Activated CD4-positive, alpha-beta memory T cell treated with anti-CD3 and anti-CD28 coated beads for 36 hours (primary cell): ENCODE results near the gene PAPPA2. TPM values are rescaled to one million over a fixed set of nuclear protein-coding genes. Genes with fewer than 3 reads are reported as not detected.

Experiments used
- CTCF ChIA-PET: fragments of 350-600 bp; sonication (Branson Sonifier 250); formaldehyde crosslinking; loops from one replicate; lab custom pipeline; 2021; ENCODE audit warnings: antibody characterized with exemption, inconsistent platforms; lab: Charles Lee
- POLR2A ChIA-PET: fragments of 350-600 bp; sonication (Branson Sonifier 250); formaldehyde crosslinking; loops from one replicate; lab custom pipeline; 2021; ENCODE audit warnings: antibody characterized with exemption; lab: Charles Lee
- DNase-seq: peaks from one replicate; pipeline ENCODE4 v3.0.0-alpha.2; 2020
- H3K27ac Mint-ChIP-seq: one replicate; pipeline ENCODE4 v1.8.0; 2021; ENCODE audit warnings: mixed read lengths
- H3K27me3 Mint-ChIP-seq: one replicate; pipeline ENCODE4 v1.8.0; 2021; ENCODE audit warnings: mixed read lengths
- H3K36me3 Mint-ChIP-seq: one replicate; pipeline ENCODE4 v1.8.0; 2021; ENCODE audit warnings: mixed read lengths
- H3K4me1 Mint-ChIP-seq: one replicate; pipeline ENCODE4 v1.8.0; 2021; ENCODE audit warnings: low read depth, mixed read lengths
- H3K4me3 Mint-ChIP-seq: one replicate; pipeline ENCODE4 v1.8.0; 2021; ENCODE audit warnings: mild to moderate bottlenecking, mixed read lengths
- H3K9me3 Mint-ChIP-seq: one replicate; pipeline ENCODE4 v1.8.0; 2021; ENCODE audit warnings: mixed read lengths
- intact Hi-C: fragments of 100-400 bp; cut with micrococcal nuclease; formaldehyde crosslinking; loops from one replicate; pipeline ENCODE4 v1.15.1; 2023
- total RNA-seq, 2 experiments: library from RNA; stranded (reverse); gene quantifications; one replicate each; pipeline ENCODE4 v1.2.3, GENCODE V29; 2021

The PAPPA2 gene
- total RNA-seq, 2 experiments from 2014 or later = 0.44 to 0.64 TPM

DNA sequence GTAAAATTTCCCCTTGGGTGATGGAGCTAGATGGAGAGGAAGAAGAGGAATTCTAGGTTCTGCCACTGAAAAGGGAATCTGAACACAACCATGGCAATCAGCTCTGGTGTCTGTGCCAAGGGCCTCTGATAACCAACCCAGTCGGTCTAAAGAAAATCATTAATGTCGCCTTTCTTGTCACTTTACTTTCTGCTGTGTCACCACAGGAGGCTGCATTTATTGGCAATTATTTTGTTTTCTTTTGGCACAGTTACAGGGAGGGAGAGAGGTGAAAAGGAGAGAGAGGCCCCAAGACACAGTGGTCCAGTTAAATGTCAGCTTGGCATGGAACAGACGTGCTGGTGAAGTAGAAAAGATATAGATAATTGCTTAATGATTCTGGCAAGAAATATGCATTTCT is 414.6 kb downstream of the PAPPA2 start:
- Mint-ChIP-seq H3K27me3 (no peaks in the 10 kb centered on the region), H3K36me3 (no peaks in the 10 kb centered on the region), H3K27ac (no peak overlapping the region), H3K9me3 (no peaks in the 10 kb centered on the region), H3K4me1 (no peaks in the 10 kb centered on the region), H3K4me3 (no peak overlapping the region)
- ChIA-PET POLR2A (no interaction called here), CTCF (no interaction called here)
- DNase-seq = no peak
- intact Hi-C loops = no loop called here

DNA sequence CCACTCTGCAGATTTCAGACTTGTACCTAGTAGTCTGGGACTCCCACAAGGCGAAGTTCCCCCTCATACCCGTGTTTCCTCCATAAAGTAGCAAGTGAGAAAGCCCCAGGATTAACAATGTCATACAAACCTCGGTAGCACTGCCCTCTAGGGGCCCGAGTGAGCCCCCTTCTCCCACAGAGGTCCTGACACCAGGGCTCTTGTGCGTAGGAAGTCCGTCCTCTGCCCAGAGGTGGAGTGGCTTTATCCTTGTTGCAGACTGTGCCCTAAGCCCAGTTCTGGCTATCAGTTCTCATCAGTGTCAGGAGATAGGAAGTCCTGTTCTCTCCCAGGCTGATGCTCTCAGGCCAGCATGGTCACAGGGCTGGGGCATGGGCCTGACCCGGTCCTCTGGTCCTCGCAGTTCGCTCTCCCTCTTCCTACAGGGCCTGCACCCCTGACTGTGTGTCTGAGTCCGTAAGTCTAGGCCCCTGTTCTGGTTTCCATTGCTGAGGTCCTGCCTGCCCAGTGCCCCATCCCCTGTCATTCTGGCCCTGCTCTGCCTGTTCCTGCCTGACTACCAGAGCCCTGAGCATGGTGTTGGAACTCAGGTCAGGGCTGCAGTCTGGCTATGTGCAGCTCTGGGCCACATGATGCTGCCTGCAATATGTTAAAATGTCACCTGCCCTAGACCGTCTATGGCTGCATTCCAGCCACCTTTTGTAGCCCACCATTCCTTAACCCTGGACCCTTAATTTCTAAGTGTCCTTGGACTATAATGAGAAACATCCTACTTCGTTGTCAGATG is 416.0 kb downstream of the PAPPA2 start:
- Mint-ChIP-seq H3K27me3 (no peaks in the 10 kb centered on the region), H3K4me3 (no peak overlapping the region), H3K9me3 (no peaks in the 10 kb centered on the region), H3K4me1 (no peaks in the 10 kb centered on the region), H3K27ac (no peak overlapping the region), H3K36me3 (no peaks in the 10 kb centered on the region)
- intact Hi-C loops = no loop called here
- ChIA-PET CTCF (interaction anchor here (1.1 to 1.2 kb wide), 2 partner anchors 319 to 504 kb away, joined by 3 read pairs; no protein-coding TSS in a partner anchor), POLR2A (no interaction called here)
- no peak for DNase-seq

DNA sequence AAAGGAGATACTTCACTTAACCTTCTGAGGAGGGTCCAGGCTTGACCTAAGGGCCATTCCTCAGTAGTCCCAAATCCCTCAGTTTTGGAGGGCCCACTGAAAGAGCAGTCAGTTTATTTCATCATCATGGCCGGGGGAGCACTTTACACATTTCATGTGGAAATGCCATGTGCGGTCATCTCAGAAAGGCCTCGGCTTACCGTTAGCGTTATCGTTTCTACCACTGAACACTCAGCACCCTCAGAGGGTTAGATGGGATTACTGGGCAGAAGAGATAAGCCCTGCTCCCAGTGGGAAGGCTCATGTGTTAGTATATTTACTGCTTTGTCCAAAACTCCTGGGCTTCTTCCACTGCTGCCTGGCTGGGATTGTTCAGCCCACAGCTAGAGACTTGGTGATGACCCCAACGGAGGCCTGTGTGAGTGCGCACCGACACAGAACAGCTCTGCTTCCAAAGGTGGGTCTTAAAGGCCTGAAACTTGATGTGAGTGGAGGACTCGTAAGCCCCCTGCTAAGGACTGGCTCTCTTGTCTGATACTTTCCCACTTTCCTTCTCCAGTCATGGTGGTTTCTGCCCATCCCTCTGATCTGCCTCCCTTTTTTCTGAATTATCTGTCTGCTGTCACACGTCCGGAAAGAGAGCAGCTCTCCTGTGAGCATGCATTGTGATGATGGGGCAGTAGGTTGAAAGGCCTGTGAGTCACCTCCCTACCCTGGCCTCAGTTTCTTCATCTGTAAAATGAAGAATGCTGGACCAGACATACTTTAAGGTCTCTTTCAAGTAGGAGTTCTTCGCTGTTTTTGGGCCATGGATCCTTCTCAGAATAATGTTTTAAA is 417.0 kb downstream of the PAPPA2 start:
- no peak for DNase-seq
- Mint-ChIP-seq H3K27me3 (peaks cover under 1% of the 10 kb centered on the region), H3K36me3 (no peaks in the 10 kb centered on the region), H3K9me3 (no peaks in the 10 kb centered on the region), H3K27ac (no peak overlapping the region), H3K4me1 (no peaks in the 10 kb centered on the region), H3K4me3 (no peak overlapping the region)
- POLR2A ChIA-PET = no interaction called here
- CTCF ChIA-PET = interaction anchor here (0.7 to 1.6 kb wide), 7 partner anchors 26 to 1506 kb away, joined by 3 to 4 read pairs (median 3); no protein-coding TSS in a partner anchor
- intact Hi-C loops = loop anchor here (2.0 kb wide), 1 partner anchor 319 kb away; no protein-coding TSS in a partner anchor

DNA sequence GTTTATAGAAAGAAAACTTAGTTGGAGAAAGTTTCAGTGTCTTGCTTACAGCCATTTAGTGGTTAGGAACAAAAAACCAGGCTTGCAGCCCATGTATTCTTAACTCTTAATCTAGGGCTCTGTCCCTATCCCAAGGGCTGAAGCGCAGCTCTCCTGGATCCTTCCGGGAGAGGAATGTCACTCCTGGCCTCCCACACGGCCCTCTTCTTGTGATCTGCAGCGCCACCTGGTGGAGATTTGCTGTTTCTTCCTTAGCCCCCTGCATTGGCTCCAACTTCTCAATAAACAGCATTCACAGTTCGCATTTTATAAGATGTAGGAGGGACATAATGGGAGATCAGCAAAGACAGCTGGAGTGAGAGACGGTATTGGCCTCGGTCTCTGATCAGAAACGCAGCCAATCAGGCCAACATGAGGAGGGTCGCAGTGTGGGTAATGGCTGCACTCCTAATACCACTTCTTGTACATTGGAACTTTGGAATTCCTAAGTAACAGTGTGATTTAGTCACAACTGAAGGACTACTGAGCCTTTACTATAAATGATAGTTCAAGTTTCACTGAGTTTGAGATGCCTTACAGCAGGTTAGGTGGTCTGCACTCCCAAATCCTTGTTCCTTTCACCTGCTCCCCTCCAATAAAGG is 418.1 kb downstream of the PAPPA2 start:
- ChIA-PET CTCF (interaction anchor here (0.7 to 1.6 kb wide), 3 partner anchors 25 to 506 kb away, joined by 3 to 4 read pairs (median 3); no protein-coding TSS in a partner anchor), POLR2A (no interaction called here)
- H3K36me3 Mint-ChIP-seq = no peaks in the 10 kb centered on the region

DNA sequence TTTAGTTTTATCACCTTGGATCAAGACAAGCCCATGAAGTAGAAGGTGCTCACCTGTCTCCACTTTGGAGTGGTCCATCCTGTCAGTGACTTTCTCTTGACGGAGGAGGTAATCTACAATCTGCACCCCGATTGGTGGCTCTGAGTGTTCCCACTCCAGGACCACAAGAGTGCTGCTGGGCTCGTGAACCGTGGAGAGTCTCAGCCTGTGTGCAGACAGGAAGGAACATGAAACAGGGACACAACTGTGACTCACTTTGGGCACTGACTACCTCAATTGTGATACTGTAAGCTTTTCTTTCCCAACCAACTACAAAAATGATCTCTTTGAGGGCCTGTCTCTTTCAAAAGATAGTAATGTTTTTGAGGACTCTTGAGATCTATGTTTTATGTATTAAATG is 421.3 kb downstream of the PAPPA2 start:
- ChIA-PET POLR2A (no interaction called here), CTCF (no interaction called here)
- Mint-ChIP-seq H3K4me1 (no peaks in the 10 kb centered on the region), H3K9me3 (no peaks in the 10 kb centered on the region), H3K27me3 (peaks cover 2% of the 10 kb centered on the region), H3K27ac (no peak overlapping the region), H3K4me3 (no peak overlapping the region), H3K36me3 (no peaks in the 10 kb centered on the region)
- intact Hi-C loops = no loop called here
- no peak for DNase-seq

More for the DNA sequence above, 418.1 kb downstream of the PAPPA2 start:
- Mint-ChIP-seq H3K9me3 (no peaks in the 10 kb centered on the region), H3K27ac (no peak overlapping the region), H3K27me3 (peaks cover 2% of the 10 kb centered on the region), H3K4me1 (no peaks in the 10 kb centered on the region), H3K4me3 (no peak overlapping the region)
- DNase-seq = peak; percentile 58
- intact Hi-C loops = loop anchor here (2.0 kb wide), 1 partner anchor 320 kb away; no protein-coding TSS in a partner anchor

DNA sequence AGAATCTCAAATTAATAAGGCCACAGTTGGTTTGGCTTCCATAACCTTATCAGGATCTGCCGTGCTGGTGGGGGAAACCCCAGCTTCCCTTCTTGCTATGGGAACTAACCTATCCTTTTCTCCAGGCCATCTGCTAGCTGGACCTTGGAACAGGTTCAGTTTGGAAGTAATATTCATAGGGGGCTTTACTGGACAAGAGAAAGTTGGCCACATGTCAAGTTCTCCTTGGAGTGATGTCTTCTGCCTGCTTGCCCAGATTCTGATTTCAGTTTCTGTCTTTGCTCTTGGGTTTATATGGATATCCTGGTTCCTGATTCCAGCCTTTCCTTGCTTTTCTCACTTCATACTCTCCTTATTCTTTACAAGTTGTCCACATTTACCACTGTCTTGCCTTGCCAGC is 421.9 kb downstream of the PAPPA2 start:
- no peak overlapping the region for H3K4me3 Mint-ChIP-seq
- intact Hi-C loops = no loop called here
- H3K27ac Mint-ChIP-seq = no peak overlapping the region
- no peaks in the 10 kb centered on the region for H3K36me3 Mint-ChIP-seq
- POLR2A ChIA-PET = no interaction called here
- CTCF ChIA-PET = no interaction called here
- H3K9me3 Mint-ChIP-seq = no peaks in the 10 kb centered on the region
- H3K27me3 Mint-ChIP-seq = peaks cover 4% of the 10 kb centered on the region
- DNase-seq = no peak
- H3K4me1 Mint-ChIP-seq = no peaks in the 10 kb centered on the region

DNA sequence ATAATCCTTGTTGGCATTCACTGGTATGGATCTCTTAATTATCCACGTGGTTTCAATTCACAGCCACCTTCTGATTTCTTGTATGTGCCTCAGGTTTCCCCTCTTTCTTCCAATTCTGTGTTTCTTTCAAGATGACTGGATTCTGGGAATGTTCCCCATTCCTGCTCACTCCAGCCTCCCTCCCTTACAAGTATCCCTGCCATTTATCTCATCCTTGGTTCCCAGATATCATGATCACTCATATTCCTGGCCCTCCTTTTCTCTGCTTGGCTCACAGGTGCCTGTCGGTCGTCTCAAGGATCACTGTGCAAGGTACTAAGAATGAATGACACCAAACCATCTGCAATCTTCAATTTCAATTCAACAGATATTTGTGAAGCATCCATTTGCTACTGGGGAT is 422.4 kb downstream of the PAPPA2 start:
- POLR2A ChIA-PET = no interaction called here
- no peaks in the 10 kb centered on the region for H3K36me3 Mint-ChIP-seq
- H3K9me3 Mint-ChIP-seq = no peaks in the 10 kb centered on the region
- no peak overlapping the region for H3K4me3 Mint-ChIP-seq
- H3K4me1 Mint-ChIP-seq = no peaks in the 10 kb centered on the region
- intact Hi-C loops = no loop called here
- CTCF ChIA-PET = interaction anchor here (1.4 kb wide), 1 partner anchor 13 kb away, joined by 7 read pairs; no protein-coding TSS in a partner anchor
- H3K27me3 Mint-ChIP-seq = peaks cover 4% of the 10 kb centered on the region
- H3K27ac Mint-ChIP-seq = no peak overlapping the region
- no peak for DNase-seq

DNA sequence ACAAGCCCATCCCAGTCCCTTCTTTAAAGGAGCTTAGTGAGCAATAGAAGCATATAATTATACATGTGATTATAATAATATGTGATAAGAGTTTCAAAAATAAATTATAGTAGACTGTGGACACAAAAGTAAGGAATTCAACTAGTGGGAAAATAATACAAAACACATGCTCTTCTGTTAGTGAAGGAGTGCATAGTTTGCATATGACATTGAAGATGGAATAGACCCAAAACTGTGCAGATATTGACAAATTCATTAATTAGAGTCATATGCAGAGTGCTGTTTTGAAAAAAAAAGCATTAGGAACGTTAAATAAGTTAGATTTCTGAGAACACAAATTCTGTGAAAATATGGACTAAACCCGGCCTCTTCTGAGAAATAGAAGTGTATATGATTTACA is 422.8 kb downstream of the PAPPA2 start:
- intact Hi-C loops = no loop called here
- POLR2A ChIA-PET = no interaction called here
- no peaks in the 10 kb centered on the region for H3K36me3 Mint-ChIP-seq
- H3K27ac Mint-ChIP-seq = no peak overlapping the region
- no peak overlapping the region for H3K4me3 Mint-ChIP-seq
- H3K27me3 Mint-ChIP-seq = peaks cover 4% of the 10 kb centered on the region
- H3K4me1 Mint-ChIP-seq = no peaks in the 10 kb centered on the region
- H3K9me3 Mint-ChIP-seq = no peaks in the 10 kb centered on the region
- CTCF ChIA-PET = interaction anchor here (1.4 to 1.5 kb wide), 2 partner anchors 10 to 13 kb away, joined by 6 to 7 read pairs; no protein-coding TSS in a partner anchor
- no peak for DNase-seq

DNA sequence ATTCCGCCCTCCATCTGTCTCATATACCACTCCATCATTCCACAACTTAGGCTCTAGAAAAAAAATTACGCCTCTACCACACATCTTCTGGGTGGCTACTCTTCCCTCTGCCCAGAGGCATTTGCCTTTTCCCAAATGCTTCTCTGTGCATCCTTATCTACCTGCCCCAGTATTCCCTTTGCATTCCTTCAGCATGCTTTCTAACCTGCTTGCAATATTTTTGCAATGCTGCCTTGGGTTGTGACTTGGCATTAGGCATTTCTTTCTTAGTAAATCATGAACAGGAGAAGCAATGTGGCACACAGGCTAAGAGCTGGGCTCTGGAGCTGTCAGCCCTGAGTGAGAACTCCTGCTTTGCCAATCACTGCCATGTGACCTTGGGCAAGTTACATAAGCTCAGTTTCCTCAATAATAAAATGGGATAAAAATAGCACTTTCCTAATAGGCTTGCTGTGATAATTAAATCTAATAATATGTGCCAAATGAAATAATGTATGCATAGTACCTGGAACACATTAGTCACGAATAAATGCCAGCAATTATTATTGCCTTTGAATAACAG is 425.6 kb downstream of the PAPPA2 start:
- Mint-ChIP-seq H3K27me3 (peaks cover 4% of the 10 kb centered on the region), H3K4me1 (no peaks in the 10 kb centered on the region), H3K27ac (no peak overlapping the region), H3K9me3 (no peaks in the 10 kb centered on the region), H3K4me3 (no peak overlapping the region), H3K36me3 (no peaks in the 10 kb centered on the region)
- CTCF ChIA-PET = no interaction called here
- intact Hi-C loops = no loop called here
- POLR2A ChIA-PET = no interaction called here
- DNase-seq = no peak

DNA sequence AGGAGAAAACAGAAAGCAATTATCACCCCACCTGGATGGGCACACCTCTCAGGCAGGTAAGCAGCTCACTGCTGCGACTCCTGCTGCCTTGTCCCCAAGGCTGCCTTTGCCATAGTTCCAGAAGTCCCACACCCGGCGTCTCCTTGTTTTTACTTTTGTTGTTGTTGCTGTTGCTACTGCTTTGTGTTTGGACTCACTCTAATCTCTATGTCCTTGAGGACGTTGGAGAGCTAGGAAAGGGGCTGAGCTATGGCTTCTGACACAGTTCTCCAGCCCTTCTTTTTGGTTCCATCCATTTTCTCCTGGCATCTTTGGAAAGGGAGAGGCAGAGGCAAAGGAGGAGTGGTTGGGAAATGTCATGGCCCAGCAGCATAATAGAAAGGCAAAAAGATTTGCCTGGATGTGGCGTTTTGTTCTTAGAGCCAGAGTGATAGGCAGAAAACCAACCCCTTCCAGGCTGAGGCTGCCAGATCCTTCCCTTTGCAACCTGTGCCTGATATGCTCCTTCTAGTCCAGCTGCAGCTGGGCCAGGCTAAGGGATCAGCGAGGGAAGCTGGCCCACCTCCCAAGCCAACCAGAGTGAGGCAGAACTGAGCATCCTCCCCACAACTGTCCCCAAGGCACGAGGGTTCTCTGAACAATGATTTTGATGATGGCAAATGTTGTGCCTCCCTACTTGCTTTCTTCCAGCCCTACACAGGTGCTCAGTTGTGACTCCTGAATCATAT is 430.8 kb downstream of the PAPPA2 start:
- ChIA-PET CTCF (no interaction called here), POLR2A (no interaction called here)
- Mint-ChIP-seq H3K27me3 (peaks cover 7% of the 10 kb centered on the region), H3K4me3 (no peak overlapping the region), H3K4me1 (peaks cover 3% of the 10 kb centered on the region), H3K36me3 (no peaks in the 10 kb centered on the region), H3K27ac (no peak overlapping the region), H3K9me3 (no peaks in the 10 kb centered on the region)
- DNase-seq = no peak
- intact Hi-C loops = no loop called here

DNA sequence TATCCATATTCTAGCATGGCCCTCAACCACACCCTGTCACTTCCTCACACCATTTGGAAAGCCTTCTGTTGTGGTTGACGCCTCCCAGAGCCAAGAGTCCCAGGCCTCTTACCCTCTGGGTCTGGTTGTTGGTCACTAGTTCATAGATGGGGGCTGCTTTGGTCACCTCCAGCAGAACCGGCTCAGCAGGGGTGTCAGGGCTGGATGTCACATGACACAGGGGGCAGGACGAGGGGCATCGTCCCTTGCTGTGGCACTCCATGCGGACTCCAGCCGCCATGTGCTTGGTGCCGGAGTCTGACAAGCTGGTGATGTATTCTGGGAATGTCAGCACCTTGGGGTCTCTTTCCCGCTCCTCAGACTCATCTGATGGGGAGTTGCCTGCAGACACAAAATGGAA is 431.5 kb downstream of the PAPPA2 start:
- ChIA-PET CTCF (no interaction called here), POLR2A (no interaction called here)
- Mint-ChIP-seq H3K27me3 (peaks cover 7% of the 10 kb centered on the region), H3K36me3 (no peaks in the 10 kb centered on the region), H3K4me3 (no peak overlapping the region), H3K9me3 (no peaks in the 10 kb centered on the region), H3K27ac (no peak overlapping the region), H3K4me1 (peaks cover 3% of the 10 kb centered on the region)
- intact Hi-C loops = no loop called here
- DNase-seq = no peak
